ENCODE data around the gene OSBPL7. TPM values are rescaled to one million over a fixed set of nuclear protein-coding genes. Genes with fewer than 3 reads are reported as not detected.

The OSBPL7 gene
- total RNA-seq, 1 experiment from 2014 or later, result 46.8 TPM

DNA sequence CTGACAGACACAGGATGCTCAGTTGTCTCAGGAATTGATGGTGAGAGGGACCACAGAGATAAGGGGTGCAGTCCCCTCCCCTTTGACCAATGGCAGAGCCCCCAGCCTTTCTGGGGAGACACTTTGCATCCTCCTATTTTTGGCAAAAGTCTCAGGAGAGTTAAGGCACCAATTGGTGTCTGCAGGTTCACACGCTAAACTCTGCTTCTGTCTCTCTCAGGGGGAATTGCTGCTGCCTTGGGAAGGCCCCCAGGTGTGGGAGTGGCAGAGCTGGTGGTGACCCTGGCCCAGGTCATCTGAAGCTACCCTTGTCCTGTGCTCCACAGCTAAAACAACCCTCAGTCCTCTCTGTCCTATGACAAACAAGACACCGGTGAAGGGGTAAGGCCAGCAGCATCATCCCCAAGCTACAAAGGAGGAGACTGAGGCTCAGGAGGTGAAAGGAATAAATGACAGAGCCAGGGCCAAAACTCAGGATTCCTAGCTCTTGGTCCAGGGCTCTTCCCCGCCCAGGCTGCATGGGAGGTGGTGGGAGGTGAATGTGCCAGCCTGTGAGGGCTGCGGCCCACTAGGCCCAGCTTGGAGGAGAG, 20.3 kb downstream of the OSBPL7 start:
- H3K27me3 Mint-ChIP-seq (ENCODE audit: insufficient read depth, unreplicated experiment), result peaks cover 3% of the 10 kb centered on the region
- H3K4me1 Mint-ChIP-seq (ENCODE audit: low read depth, unreplicated experiment), result no peaks in the 10 kb centered on the region
- DNase-seq, result peak in 1 of 2 experiments; percentile 37
- Histone ChIP-seq H3K36me3 (ENCODE audit: control insufficient read depth, insufficient read depth, low read length) (no peaks in the 10 kb centered on the region), H3K9me3 (no peaks in the 10 kb centered on the region), H3K27me3 (replicated peaks; ENCODE audit: control insufficient read depth, insufficient read depth, low read length) (no peaks in the 10 kb centered on the region), H3K4me3 (ENCODE audit: low read depth, low read length) (no peak overlapping the region), H3K4me1 (no peaks in the 10 kb centered on the region)
- H3K9me3 Mint-ChIP-seq (ENCODE audit: unreplicated experiment), result no peaks in the 10 kb centered on the region
- peaks cover 3% of the 10 kb centered on the region for H3K36me3 Mint-ChIP-seq (ENCODE audit: insufficient read depth, unreplicated experiment)
- ChIA-PET POLR2A (no interaction called here), CTCF (interaction anchor here (0.6 to 2.6 kb wide), 9 partner anchors 9 to 154 kb away, joined by 3 to 19 read pairs (median 4); partner anchors contain the start of gene TBX21)
- H3K4me3 Mint-ChIP-seq (ENCODE audit: unreplicated experiment), result no peak overlapping the region
- no peak overlapping the region for H3K27ac Mint-ChIP-seq (ENCODE audit: unreplicated experiment)
- TF ChIP-seq, protein P1, sequence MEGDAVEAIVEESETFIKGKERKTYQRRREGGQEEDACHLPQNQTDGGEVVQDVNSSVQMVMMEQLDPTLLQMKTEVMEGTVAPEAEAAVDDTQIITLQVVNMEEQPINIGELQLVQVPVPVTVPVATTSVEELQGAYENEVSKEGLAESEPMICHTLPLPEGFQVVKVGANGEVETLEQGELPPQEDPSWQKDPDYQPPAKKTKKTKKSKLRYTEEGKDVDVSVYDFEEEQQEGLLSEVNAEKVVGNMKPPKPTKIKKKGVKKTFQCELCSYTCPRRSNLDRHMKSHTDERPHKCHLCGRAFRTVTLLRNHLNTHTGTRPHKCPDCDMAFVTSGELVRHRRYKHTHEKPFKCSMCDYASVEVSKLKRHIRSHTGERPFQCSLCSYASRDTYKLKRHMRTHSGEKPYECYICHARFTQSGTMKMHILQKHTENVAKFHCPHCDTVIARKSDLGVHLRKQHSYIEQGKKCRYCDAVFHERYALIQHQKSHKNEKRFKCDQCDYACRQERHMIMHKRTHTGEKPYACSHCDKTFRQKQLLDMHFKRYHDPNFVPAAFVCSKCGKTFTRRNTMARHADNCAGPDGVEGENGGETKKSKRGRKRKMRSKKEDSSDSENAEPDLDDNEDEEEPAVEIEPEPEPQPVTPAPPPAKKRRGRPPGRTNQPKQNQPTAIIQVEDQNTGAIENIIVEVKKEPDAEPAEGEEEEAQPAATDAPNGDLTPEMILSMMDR (IDR thresholded peaks at IDR 0.05; ENCODE audit: insufficient read depth in 1 of 2, low read depth in 1 of 2, low read length in 1 of 2, severe bottlenecking in 1 of 2, unreplicated experiment in 1 of 2), result no peak
- BruUV-seq (replicated peaks), result no TSS peak
- intact Hi-C loops (cut with micrococcal nuclease; ENCODE audit: unreplicated experiment), result loop anchor here (5.0 kb wide), 1 partner anchor 139 kb away; no protein-coding TSS in a partner anchor

DNA sequence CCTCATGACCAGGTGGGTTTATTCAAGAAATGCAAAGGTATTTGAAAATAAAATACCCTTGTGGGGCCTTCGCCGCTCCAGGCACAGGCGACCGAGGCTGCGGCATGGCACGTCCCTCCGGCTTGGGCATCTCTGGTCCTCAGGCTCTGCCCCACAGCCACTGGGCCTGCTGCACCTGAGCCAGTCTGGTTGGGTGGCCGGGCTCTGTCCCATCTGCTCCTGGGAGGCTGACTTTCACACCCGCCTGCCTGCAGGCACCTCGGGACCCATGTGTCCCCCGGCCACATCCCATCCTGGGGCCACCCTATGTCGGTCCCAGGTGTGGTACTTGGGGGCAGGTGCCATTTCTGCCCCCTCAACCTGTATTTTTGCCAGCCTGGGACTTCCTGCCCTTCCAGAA, 20.9 kb downstream of the OSBPL7 start:
- no peaks in the 10 kb centered on the region for H3K36me3 Mint-ChIP-seq (ENCODE audit: insufficient read depth, unreplicated experiment)
- TF ChIP-seq, protein P1 (IDR thresholded peaks at IDR 0.05; ENCODE audit: insufficient read depth in 1 of 2, low read depth in 1 of 2, low read length in 1 of 2, severe bottlenecking in 1 of 2, unreplicated experiment in 1 of 2), result no peak
- H3K9me3 Mint-ChIP-seq (ENCODE audit: unreplicated experiment), result no peaks in the 10 kb centered on the region
- POLR2A ChIA-PET, result no interaction called here
- H3K9me3 ChIP-seq, result no peaks in the 10 kb centered on the region
- no peak overlapping the region for H3K4me3 Mint-ChIP-seq (ENCODE audit: unreplicated experiment)
- H3K27me3 Mint-ChIP-seq (ENCODE audit: insufficient read depth, unreplicated experiment), result peaks cover 3% of the 10 kb centered on the region
- CTCF ChIA-PET, result interaction anchor here (0.7 to 1.5 kb wide), 5 partner anchors 9 to 137 kb away, joined by 3 to 9 read pairs (median 4); no protein-coding TSS in a partner anchor
- intact Hi-C loops (cut with micrococcal nuclease; ENCODE audit: unreplicated experiment), result loop anchor here (5.0 kb wide), 1 partner anchor 138 kb away; no protein-coding TSS in a partner anchor
- H3K27me3 ChIP-seq (replicated peaks; ENCODE audit: control insufficient read depth, insufficient read depth, low read length), result no peaks in the 10 kb centered on the region
- no TSS peak for BruUV-seq (replicated peaks)
- no peak overlapping the region for H3K4me3 ChIP-seq (ENCODE audit: low read depth, low read length)
- H3K4me1 Mint-ChIP-seq (ENCODE audit: low read depth, unreplicated experiment), result no peaks in the 10 kb centered on the region
- no peaks in the 10 kb centered on the region for H3K36me3 ChIP-seq (ENCODE audit: control insufficient read depth, insufficient read depth, low read length)
- DNase-seq, result peak in 1 of 2 experiments; percentile 40
- H3K27ac Mint-ChIP-seq (ENCODE audit: unreplicated experiment), result no peak overlapping the region
- H3K4me1 ChIP-seq, result no peaks in the 10 kb centered on the region

DNA sequence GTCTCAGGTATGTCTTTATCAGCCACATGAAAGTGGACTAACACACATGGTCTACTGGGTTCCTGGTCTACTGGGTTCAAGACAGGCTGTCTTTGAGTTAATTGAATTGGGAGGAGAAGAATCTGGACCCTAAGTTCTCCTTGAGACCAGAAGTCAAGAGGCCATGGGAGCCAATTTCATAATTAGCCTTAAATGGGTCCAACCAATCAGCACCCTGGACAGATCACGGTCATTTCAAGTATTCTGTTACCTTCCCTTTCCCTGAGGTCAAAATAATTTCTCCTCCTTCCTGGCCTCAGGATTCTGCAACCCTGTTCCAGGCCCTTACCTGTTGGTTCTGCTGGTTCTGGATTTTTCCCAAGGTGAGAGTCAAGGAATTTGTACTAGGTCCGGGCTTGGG, 23.8 kb downstream of the OSBPL7 start:
- BruUV-seq (replicated peaks), result no TSS peak
- Mint-ChIP-seq H3K27ac (ENCODE audit: unreplicated experiment) (no peak overlapping the region), H3K9me3 (ENCODE audit: unreplicated experiment) (no peaks in the 10 kb centered on the region), H3K4me1 (ENCODE audit: low read depth, unreplicated experiment) (no peaks in the 10 kb centered on the region), H3K36me3 (ENCODE audit: insufficient read depth, unreplicated experiment) (no peaks in the 10 kb centered on the region), H3K4me3 (ENCODE audit: unreplicated experiment) (no peak overlapping the region), H3K27me3 (ENCODE audit: insufficient read depth, unreplicated experiment) (peaks cover 19% of the 10 kb centered on the region)
- TF ChIP-seq, protein P1 (IDR thresholded peaks at IDR 0.05; ENCODE audit: insufficient read depth in 1 of 2, low read depth in 1 of 2, low read length in 1 of 2, severe bottlenecking in 1 of 2, unreplicated experiment in 1 of 2), result no peak
- Histone ChIP-seq H3K4me3 (ENCODE audit: low read depth, low read length) (no peak overlapping the region), H3K9me3 (no peaks in the 10 kb centered on the region), H3K4me1 (no peaks in the 10 kb centered on the region), H3K36me3 (ENCODE audit: control insufficient read depth, insufficient read depth, low read length) (no peaks in the 10 kb centered on the region), H3K27me3 (replicated peaks; ENCODE audit: control insufficient read depth, insufficient read depth, low read length) (no peaks in the 10 kb centered on the region)
- intact Hi-C loops (cut with micrococcal nuclease; ENCODE audit: unreplicated experiment), result no loop called here
- POLR2A ChIA-PET, result no interaction called here
- DNase-seq, result peak; percentile 32 to 63
- CTCF ChIA-PET, result interaction anchor here (0.5 to 0.9 kb wide), 3 partner anchors 16 to 104 kb away, joined by 3 to 5 read pairs (median 3); partner anchors contain the start of gene TBKBP1
